Measurements from ENCODE around the gene PDXP. TPM values are rescaled to one million over a fixed set of nuclear protein-coding genes. Genes with fewer than 3 reads are reported as not detected.

Gene PDXP
- total and polyA plus RNA-seq, 2 of the 13 experiments (the other 11 are each of a cell fraction or from before 2014, with no cell fraction given), result 58.2 to 70.6 TPM

DNA sequence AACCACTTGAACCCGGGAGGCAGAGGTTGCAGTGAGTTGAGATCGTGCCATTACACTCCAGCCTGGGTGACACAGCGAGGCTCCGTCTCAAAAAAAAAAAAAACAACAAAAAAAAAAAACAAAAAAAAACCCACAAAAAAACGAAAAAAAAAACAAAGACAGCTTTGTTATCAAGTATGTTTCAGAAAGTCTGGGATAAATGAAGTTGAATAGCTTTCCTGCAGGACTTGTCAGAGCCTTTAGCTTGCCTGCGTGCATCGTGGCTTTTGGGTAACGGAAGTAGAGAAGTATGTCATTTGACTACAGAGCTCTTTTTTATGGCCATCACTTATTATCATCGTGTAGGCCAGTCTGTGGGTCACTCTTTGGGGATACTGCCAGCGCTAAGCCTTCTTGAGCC is 53.0 kb downstream of the PDXP start:
- H3K9me3 ChIP-seq (ENCODE audit: low read length), result no peaks in the 10 kb centered on the region
- H3K27ac ChIP-seq (ENCODE audit: extremely low read length, insufficient read depth, low read length), result no peak overlapping the region
- CTCF ChIA-PET (ENCODE audit: low intra/inter-chr PET ratio, low total read pairs), result no interaction called here
- 89% methylated on average over 10 of the region's 10 CpGs for WGBS (ENCODE audit: low lambda C conversion rate)
- no peak overlapping the region for H2AFZ ChIP-seq (ENCODE audit: low read length)
- no peaks in the 10 kb centered on the region for H3K4me1 ChIP-seq (ENCODE audit: insufficient read depth, low read length)
- DNase-seq (ENCODE audit: low spot score) (no peak), FAIRE-seq (no peak), ATAC-seq (no peak)
- no peaks in the 10 kb centered on the region; a peak in 1 of 5 replicates for H3K27me3 ChIP-seq (ENCODE audit: control insufficient read depth in 1 of 2, insufficient read depth in 2 of 2, low read length in 2 of 2)
- POLR2A ChIA-PET, result interaction anchor here (1.5 kb wide), 1 partner anchor 53 kb away, joined by 4 read pairs; the partner anchor contains the start of gene PDXP
- BruUV-seq (replicated peaks), result no TSS peak
- peaks cover 0 to 3% of the 10 kb centered on the region in 2 experiments; a peak in 2 of 5 replicates for H3K36me3 ChIP-seq (replicated peaks in 1 of 2; ENCODE audit: control insufficient read depth in 1 of 2, insufficient read depth in 2 of 2, low read length in 2 of 2)
- in situ Hi-C loops (cut with HindIII; ENCODE audit: extremely low pct_ligation_motif_present, low pct_unique_long_range_greater_than_20kb), result no loop called here
- no peak overlapping the region for H3K4me3 ChIP-seq (replicated peaks in 1 of 3; ENCODE audit: insufficient read depth in 1 of 3, low read depth in 2 of 3, low read length in 3 of 3)
- H3K9ac ChIP-seq (ENCODE audit: insufficient read depth, low read depth, low read length), result no peak overlapping the region
- no peaks in the 10 kb centered on the region for H4K20me1 ChIP-seq (ENCODE audit: insufficient read depth, low read length)
- TF ChIP-seq ZNF788 (CRISPR knock-in tag; IDR thresholded peaks at IDR 0.05; ENCODE audit: borderline replicate concordance), result no peak
- no peak for TF ChIP-seq ZNF678 (CRISPR knock-in tag; IDR thresholded peaks at IDR 0.05)
- no peak for TF ChIP-seq FOXJ3 (CRISPR knock-in tag; IDR thresholded peaks at IDR 0.05; ENCODE audit: borderline replicate concordance)
- TF ChIP-seq MBD4 (IDR thresholded peaks at IDR 0.05; ENCODE audit: borderline replicate concordance, low read length), result no peak
- no peak for TF ChIP-seq BRCA1 (CRISPR knock-in tag; IDR thresholded peaks at IDR 0.05)
- TF ChIP-seq NCOA5 (CRISPR knock-in tag; IDR thresholded peaks at IDR 0.05), result no peak
- no peak for TF ChIP-seq ZNF839 (CRISPR knock-in tag; IDR thresholded peaks at IDR 0.05; ENCODE audit: borderline replicate concordance)
- TF ChIP-seq, protein P1, sequence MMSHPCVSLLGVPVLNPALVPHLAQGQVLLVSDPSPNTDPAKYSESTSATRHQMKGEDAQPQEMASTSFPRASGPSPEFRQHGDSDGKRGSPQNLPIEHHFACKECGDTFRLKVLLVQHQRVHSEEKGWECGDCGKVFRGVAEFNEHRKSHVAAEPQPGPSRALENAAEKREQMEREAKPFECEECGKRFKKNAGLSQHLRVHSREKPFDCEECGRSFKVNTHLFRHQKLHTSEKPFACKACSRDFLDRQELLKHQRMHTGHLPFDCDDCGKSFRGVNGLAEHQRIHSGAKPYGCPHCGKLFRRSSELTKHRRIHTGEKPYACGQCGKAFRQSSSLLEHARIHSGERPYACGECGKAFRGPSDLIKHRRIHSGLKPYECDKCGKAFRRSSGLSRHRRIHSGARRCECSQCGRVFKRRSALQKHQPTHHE (CRISPR knock-in tag; IDR thresholded peaks at IDR 0.05; ENCODE audit: borderline replicate concordance), result no peak
- no peak for TF ChIP-seq TOPORS (CRISPR knock-in tag; IDR thresholded peaks at IDR 0.05)
- TF ChIP-seq KDM4B (CRISPR knock-in tag; IDR thresholded peaks at IDR 0.05), result no peak
- TF ChIP-seq JUNB (CRISPR knock-in tag; IDR thresholded peaks at IDR 0.05; ENCODE audit: borderline replicate concordance), result no peak
- H3K79me2 ChIP-seq (ENCODE audit: insufficient read depth, low read length), result no peaks in the 10 kb centered on the region
- intact Hi-C loops (cut with micrococcal nuclease; ENCODE audit: unreplicated experiment), result no loop called here
- no peak overlapping the region for H3K4me2 ChIP-seq (ENCODE audit: low read depth, low read length)

All from HepG2 (cell line).